ENCODE measurements around the gene CTNNA2.

GRCh38 chr2:80568011-80568410 is 1055.2 kb downstream of the CTNNA2 start:
- TF ChIP-seq CTCF (IDR thresholded peaks at IDR 0.05) (no peak), POLR2A (IDR thresholded peaks at IDR 0.05) (no peak), POLR2AphosphoS5 (IDR thresholded peaks at IDR 0.05) (no peak)
